ENCODE data around the gene PAPSS1.
"Not testable (repeated sequence)": the region's sequence is repeated elsewhere in the genome, so short reads cannot be mapped to it uniquely, and the experiment has no call there.

The PAPSS1 gene

DNA sequence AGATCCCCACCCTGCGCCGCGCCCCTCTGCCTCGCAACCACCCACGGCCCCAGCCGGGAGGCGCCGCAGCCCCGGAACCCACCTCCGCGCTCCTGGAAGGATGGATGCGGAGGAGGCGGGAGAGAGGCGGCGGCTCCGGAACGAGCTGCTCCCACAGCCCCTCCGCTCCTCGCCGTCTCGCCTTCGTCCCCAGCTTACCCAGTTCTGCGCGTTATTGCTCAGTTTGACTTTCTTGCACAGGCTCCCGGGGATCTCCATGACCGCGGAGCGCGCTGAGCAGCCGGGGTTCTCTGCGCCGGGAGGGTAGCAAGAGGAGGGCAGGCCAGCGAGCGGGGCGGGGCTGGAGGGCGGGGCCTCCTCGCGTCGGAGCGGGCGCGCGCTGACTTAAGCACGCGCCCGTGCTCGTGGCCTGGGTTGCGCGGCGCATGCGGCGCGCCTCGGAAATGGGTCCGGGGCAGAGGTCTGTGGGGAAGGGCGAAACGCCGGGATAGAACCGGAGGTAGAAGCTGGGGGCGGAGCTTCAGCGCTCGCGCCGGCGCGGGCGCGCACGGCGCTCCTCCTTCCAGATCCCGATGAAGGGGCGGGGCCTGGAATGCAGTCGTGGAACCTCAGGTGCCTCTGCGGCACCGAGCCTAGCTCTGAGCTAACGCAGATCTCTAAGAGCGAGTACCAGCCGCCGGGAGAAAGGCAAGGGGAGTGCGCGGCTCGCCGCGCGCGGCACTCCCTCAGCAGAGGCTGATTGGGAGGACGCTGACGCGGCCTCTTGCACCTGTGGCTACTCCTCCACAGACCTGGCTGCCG is at the start of gene PAPSS1:
Gene PAPSS1 (minus strand): TSS at position 313 of the 801 bp plus-strand sequence. CDS start 55 bp downstream, at position 258.
- DNase-seq: peak; percentile 94 to 96

- no peak for DNase-seq
Measured at GRCh38 chr4:107760281-107760947, 40.4 kb upstream of the PAPSS1 start.

- peak in 1 of 2 donors; percentile 58 for DNase-seq
Measured at GRCh38 chr4:107757864-107758476, 37.9 kb upstream of the PAPSS1 start.

- no peak for DNase-seq
Measured at GRCh38 chr4:107757283-107757682, 37.2 kb upstream of the PAPSS1 start.

DNA sequence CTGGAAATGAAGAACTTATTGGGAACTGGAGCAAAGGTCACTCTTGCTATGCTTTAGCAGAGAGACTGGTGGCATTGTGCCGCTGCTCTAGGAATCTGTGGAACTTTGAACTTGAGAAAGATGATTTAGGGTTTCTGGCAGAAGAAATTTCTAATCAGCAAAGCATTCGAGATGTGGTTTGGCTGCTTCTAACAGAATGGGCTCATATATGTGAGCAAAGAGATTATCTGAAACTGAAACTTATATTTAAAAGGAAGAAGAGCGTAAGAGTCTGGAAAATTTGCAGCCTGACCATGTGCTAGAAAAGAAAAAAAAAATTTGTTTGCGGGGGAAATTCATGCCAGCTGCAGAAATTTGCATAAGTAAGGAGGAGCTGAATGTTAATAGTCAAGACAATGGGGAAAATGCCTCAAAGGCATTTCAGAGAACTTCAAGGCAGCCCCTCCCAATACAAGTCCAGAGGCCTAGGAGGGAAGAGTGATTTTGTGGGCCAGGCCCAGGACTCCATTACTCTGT is 35.9 kb upstream of the PAPSS1 start:
- DNase-seq: no peak

GRCh38 chr4:107751670-107752069 is 31.6 kb upstream of the PAPSS1 start:
- DNase-seq: no peak

- DNase-seq: no peak
Measured at GRCh38 chr4:107747748-107748486, 27.9 kb upstream of the PAPSS1 start.

DNA sequence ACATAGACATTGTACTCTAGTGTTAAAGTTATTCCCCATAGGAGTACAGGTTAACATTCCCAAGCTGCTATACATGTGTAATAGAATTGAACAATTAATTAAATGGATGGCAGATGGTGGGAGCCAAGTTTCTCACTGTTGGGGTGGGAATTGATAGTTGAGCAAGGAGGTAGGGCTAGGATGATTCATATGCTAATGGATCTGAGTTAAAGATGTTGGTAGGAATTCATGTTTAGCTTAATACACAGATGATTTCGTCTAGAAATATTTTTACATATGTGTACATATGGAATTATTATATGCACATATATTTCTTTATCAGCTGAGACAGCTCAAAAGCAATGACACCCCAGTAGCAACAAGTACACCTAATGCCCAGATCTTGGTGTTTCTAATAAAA is 26.1 kb upstream of the PAPSS1 start:
- no peak for DNase-seq

DNA sequence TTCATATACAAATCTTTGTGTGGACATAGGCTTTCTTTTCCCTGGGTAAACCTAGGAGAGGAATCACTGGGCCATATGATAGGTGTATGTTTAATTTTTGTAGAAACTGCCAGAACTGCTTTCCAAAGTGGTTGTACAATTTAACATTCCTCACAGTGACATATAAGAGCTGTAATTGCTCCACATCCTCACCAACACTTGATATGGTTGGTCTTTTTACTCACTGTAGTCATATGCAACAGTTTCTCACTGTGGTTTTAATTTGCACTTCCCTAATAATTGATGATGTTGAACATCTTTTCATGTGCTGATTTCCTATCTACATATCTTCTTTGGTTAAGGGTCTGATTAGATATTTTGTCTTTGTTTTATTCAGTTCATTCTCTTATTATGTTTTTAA is 24.5 kb upstream of the PAPSS1 start:
- no peak for DNase-seq

DNA sequence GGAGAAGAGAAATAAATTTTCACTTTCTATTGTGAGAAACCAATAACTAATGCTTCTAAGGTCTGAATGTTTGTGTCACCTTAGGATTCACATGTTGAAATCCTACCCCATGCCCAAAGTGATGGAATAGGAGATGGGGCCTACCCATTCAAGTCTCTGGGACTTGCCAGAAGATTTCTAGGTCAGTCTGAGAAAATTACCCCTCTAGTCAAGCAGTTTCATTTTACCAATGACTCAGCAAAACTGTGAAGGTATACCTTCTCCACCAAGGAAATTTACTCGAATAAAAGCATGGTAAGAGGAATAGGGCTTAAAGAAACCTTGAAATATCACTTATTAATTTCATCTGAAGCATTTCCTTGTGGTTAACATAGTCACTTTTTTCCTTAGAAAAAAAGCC is 23.5 kb upstream of the PAPSS1 start:
- DNase-seq: no peak

DNA sequence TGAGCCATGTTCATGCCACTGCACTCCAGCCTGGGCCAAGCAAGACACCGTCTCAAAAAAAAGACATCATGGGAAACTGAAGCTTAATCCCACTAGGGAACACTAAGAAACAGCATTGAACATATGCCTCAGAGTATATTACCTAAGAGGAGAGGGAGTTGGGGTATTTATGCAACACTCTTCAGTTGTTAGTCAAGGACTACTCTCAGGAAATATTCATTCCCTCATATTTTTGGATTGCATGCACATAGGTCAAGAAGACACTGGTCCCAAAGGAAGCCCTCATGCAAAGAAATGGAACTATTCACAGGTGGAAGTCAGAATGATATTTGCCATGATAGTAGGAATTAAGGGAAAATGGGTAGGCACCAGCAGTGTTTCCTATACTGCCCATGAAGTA is 22.8 kb upstream of the PAPSS1 start:
- no peak for DNase-seq

DNA sequence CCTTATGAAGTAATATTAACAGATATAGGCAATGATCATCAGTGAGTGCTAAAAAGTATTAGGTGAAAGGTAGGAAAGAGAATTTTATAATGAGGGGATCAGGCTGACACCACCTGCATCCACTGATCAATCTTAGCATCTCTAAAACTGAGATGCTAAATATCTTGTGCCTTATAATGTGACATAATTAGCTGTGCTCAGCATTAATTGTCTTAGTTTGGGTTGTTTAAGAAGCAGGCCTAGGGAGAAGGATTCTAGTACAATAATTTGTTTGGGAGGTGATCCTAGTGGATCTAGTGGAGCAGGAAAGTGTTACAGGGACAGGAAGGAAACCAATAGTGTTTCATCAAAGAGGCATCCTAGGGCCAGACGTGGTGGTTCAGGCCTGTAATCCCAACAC is 22.2 kb upstream of the PAPSS1 start:
- DNase-seq: no peak

DNA sequence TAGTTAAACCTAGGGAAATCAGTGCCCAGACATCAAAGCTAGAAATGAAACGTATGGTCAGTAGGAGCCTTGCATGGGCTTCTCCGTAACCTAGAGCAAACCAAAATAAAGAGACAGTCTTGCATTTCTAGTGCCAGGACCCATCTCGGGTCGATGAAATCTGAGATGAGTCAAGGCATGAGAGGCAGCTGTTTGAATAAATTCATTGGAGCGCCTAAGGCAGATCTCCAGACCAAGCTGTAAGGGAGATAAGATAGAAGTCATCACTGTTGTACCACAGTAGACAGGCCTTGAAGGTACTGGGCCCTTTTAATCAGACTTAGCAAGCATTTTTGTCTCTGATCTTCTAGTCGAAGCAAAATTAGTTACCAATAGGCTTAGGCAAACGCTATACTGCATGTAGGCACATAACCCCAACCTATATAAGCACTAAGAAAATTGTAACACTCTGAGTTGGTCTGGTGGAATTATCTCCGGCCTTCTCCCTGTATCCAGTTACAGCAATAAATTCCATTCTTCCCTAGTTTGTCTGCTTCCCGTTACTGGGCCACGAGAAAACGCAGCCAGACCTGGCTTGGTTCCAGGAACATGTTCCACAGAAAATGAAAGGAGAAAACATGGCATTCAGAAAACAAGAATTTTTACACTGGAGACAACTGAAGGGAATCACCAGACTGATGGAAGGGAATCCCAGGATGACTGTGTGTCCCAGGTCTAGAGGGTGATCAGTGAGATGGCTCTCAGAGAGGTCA is 21.1 kb upstream of the PAPSS1 start:
- DNase-seq: no peak

GRCh38 chr4:107740381-107740780 is 20.3 kb upstream of the PAPSS1 start:
- DNase-seq: no peak

DNA sequence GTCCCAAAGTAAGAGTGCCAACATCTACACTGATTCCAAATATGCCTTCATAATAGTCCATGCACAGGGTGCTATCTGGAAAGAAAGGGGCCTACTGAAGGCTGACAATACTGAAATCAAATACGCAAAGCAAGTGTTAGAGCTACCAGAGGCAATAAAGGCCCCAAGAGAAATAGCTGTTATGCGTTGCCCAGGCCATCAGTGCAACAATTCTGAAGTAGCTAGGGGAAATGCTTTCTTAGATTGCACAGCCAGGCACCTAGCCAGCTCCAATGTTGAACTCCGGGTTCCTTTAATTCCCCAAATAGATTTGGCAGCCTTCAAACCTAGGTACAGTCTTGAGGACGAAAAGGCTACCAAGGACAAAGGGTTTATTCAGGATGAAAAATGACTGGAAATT is 17.4 kb upstream of the PAPSS1 start:
- no peak for DNase-seq

DNA sequence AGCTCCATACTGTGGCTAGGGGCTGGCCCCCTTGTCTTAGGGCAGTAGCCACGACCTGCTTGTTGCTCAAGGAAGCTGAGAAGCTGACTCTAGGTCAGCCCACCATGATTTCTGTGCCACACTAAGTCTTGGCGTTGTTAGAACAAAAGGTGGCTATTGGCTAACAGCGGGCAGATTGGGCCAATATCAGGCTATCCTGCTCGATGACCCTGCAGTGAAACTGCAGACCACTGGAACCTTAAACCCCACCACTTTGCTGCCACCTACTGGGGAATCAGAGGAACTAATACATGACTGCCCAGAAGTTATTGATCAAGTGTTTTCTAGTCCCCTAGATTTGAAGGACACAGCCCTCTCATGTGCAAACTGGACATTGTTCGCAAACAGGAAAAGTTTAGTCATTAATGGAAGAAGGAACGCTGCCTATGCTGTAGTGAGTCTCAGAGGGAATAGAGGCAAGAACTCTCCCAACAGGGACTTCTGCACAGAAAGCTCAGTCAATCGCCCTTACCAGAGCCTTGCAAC is 17.0 kb upstream of the PAPSS1 start:
- peak in 1 of 2 donors; percentile 31 for DNase-seq

- DNase-seq: no peak
Measured at GRCh38 chr4:107736037-107736436, 16.0 kb upstream of the PAPSS1 start.

GRCh38 chr4:107734120-107734519 is 14.1 kb upstream of the PAPSS1 start:
- no peak for DNase-seq

- DNase-seq: no peak
Measured at GRCh38 chr4:107733431-107733925, 13.4 kb upstream of the PAPSS1 start.

- DNase-seq: not testable (repeated sequence)
Measured at GRCh38 chr4:107729050-107729449, 9.0 kb upstream of the PAPSS1 start.

- DNase-seq: not testable (repeated sequence)
Measured at GRCh38 chr4:107726131-107726925, 6.3 kb upstream of the PAPSS1 start.

Data from hippocampal formation (tissue), 2 donors.